Measurements from ENCODE around the gene DAAM1. TPM values are rescaled to one million over a fixed set of nuclear protein-coding genes. Genes with fewer than 3 reads are reported as not detected.

The DAAM1 gene
- total and polyA plus RNA-seq, 12 donors, result 22.8 to 102 (median 75.2) TPM

DNA sequence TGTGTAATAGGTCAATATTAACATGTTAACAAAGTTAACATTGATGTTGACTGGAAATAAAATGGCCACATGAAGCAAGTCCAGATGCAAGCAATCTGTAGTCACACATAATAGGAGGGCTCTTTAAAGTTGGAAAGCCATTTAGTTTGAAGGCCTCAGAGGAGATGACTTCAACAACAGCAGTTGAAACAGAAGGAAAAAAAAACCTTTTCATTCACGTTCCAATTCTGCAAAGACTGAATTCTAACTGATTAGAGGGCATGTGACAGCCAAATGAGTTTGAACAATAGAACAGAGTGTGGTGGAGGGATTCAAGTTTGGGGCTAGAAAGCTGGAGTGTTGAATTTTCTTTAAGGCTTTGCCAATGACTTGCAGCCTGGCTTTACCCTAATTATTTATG lies 41.5 kb upstream of the DAAM1 start:
- intact Hi-C loops (cut with DNase I), result no loop called here
- no peak for DNase-seq
- Histone ChIP-seq H3K4me1 (no peaks in the 10 kb centered on the region), H3K9me3 (no peaks in the 10 kb centered on the region), H3K4me3 (no peak overlapping the region), H3K27me3 (no peaks in the 10 kb centered on the region), H3K36me3 (no peaks in the 10 kb centered on the region), H3K27ac (no peak overlapping the region)
- ATAC-seq, result peak in 1 of 8 donors; percentile 46
- TF ChIP-seq, protein P1, sequence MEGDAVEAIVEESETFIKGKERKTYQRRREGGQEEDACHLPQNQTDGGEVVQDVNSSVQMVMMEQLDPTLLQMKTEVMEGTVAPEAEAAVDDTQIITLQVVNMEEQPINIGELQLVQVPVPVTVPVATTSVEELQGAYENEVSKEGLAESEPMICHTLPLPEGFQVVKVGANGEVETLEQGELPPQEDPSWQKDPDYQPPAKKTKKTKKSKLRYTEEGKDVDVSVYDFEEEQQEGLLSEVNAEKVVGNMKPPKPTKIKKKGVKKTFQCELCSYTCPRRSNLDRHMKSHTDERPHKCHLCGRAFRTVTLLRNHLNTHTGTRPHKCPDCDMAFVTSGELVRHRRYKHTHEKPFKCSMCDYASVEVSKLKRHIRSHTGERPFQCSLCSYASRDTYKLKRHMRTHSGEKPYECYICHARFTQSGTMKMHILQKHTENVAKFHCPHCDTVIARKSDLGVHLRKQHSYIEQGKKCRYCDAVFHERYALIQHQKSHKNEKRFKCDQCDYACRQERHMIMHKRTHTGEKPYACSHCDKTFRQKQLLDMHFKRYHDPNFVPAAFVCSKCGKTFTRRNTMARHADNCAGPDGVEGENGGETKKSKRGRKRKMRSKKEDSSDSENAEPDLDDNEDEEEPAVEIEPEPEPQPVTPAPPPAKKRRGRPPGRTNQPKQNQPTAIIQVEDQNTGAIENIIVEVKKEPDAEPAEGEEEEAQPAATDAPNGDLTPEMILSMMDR (IDR thresholded peaks at IDR 0.05), result no peak
- WGBS, 2 donors, result 35 to 40% methylated on average over 1 of the region's 1 CpG

DNA sequence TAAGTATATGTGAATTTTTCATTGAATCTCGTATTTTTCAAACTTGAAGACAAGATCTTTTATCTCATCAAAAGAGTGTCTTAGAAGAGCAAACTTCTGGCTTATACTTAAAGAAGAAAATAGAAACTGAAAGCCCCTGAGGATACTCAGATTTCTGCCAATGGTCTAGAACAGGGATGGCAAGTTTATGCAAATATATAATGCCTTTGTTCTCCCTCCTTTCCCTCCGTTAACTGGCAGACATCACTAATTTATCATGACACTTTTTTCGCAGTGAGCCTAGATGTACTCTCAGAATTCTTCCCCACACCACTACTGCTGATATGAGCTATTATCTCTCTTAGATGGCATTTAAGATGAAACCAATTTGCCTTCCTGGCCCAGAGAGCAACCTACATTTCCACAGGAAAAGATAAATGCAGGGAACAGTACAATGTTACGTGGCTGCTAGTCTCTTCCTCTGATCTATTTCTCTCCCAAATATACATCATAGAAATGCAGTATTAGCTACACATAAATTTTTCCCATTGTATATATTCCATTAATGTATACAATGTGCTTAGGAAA lies 40.0 kb upstream of the DAAM1 start:
- H3K36me3 ChIP-seq, result no peaks in the 10 kb centered on the region
- no peak overlapping the region for H3K4me3 ChIP-seq
- intact Hi-C loops (cut with DNase I), result no loop called here
- H3K4me1 ChIP-seq, result no peaks in the 10 kb centered on the region
- no peaks in the 10 kb centered on the region for H3K27me3 ChIP-seq
- no peaks in the 10 kb centered on the region for H3K9me3 ChIP-seq
- DNase-seq (no peak), ATAC-seq (no peak)
- TF ChIP-seq, protein P1 (IDR thresholded peaks at IDR 0.05), result no peak
- no peak overlapping the region for H3K27ac ChIP-seq
- 88 to 89% methylated on average over 4 of the region's 4 CpGs for WGBS, 2 donors

DNA sequence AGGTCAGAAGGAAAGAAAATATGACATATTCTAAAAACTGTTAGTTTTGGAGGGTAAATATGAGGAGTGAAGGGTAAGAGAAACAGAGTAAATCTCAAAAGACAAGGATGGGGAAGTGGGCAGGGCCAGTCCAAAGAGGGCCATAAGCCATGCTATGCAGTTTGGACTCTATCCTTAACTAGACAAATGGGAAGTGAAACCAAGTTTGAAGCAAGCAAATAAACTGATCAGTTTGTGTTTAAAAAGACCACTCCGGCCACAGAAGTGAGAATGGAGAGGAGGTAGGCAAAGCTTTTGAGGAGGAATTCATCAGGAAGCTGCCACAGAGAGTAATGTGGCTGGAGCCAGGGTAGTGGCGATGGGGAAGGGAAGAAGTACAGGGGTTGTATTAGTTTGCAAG lies 37.5 kb upstream of the DAAM1 start:
- Histone ChIP-seq H3K27me3 (no peaks in the 10 kb centered on the region), H3K4me3 (no peak overlapping the region), H3K27ac (no peak overlapping the region), H3K36me3 (no peaks in the 10 kb centered on the region), H3K4me1 (peaks cover 0 to 4% (median 0%) of the 10 kb centered on the region in 9 donors), H3K9me3 (no peaks in the 10 kb centered on the region)
- DNase-seq (no peak), ATAC-seq (peak in 2 of 8 donors; percentile 35 to 58)
- TF ChIP-seq, protein P1 (IDR thresholded peaks at IDR 0.05), result no peak
- WGBS, 2 donors, result 87 to 98% methylated on average over 2 of the region's 2 CpGs
- intact Hi-C loops (cut with DNase I), result no loop called here

DNA sequence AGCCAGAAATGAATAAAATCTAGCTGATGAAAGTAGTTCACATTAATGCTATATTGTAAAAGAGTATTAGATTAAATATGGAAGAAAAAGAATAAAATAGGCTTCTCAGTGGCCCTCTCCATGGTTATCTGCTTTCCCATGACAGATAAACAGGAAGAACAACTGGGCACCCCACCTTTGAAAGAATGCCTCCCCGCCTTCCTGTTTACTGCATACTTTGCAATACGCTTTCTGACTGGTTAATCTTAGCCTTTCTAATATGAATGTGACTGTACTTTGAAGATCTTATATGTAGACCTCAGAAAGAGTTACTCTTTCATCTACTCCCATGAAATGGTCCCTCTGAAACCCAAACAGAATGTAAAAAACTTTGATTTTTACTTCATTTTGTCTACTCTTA lies 34.1 kb upstream of the DAAM1 start:
- H3K27me3 ChIP-seq, result no peaks in the 10 kb centered on the region
- H3K36me3 ChIP-seq, result no peaks in the 10 kb centered on the region
- H3K27ac ChIP-seq, result no peak overlapping the region
- no peak overlapping the region for H3K4me3 ChIP-seq
- ATAC-seq (no peak), DNase-seq (no peak)
- WGBS, 2 donors, result 80 to 84% methylated on average over 2 of the region's 2 CpGs
- H3K4me1 ChIP-seq, result peaks cover 0 to 4% (median 0%) of the 10 kb centered on the region in 9 donors
- intact Hi-C loops (cut with DNase I), result no loop called here
- TF ChIP-seq, protein P1 (IDR thresholded peaks at IDR 0.05), result no peak
- no peaks in the 10 kb centered on the region for H3K9me3 ChIP-seq
